NCI-H82 (cell line): ENCODE measurements around the gene CENPVL1.
A peak's percentile ranks its signal among the peaks of the same experiment; 100 is the strongest.
"Not testable (repeated sequence)": the region's sequence is repeated elsewhere in the genome, so short reads cannot be mapped to it uniquely, and the experiment has no call there.

Experiments
- DNase-seq: peaks from one replicate; lab custom pipeline; 2025; lab: John Stamatoyannopoulos, UW

Gene CENPVL1

GRCh38 chrX:51710277-51711164 is at the start of gene CENPVL1:
Gene CENPVL1, plus strand, starts transcription at chrX:51710512. Its CDS starts 0 bp downstream, at chrX:51710512.
- DNase-seq, result not testable (repeated sequence)

DNA sequence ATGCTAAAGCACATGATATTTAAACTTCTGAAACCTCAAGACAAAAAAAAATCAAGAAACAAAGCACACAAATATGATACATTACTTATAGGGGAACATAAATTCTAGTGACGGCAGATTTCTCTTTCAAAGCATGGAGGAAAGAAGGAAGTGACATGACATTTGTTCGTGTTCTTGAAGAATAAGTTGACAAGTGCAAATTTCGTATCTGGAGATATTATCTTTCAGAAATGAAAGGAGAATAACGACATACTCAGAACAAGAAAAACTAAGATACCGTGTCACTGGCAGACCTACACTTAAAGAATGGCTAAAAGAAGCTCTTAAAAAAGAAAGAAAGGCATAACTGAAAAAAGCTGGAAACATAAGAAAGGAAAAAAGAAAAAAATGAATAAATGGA is 44.3 kb upstream of the CENPVL1 start:
- no peak for DNase-seq

- not testable (repeated sequence) for DNase-seq
Measured at GRCh38 chrX:51679689-51680433, 30.5 kb upstream of the CENPVL1 start.

- DNase-seq, result not testable (repeated sequence)
Measured at GRCh38 chrX:51681808-51682719, 28.2 kb upstream of the CENPVL1 start.

DNA sequence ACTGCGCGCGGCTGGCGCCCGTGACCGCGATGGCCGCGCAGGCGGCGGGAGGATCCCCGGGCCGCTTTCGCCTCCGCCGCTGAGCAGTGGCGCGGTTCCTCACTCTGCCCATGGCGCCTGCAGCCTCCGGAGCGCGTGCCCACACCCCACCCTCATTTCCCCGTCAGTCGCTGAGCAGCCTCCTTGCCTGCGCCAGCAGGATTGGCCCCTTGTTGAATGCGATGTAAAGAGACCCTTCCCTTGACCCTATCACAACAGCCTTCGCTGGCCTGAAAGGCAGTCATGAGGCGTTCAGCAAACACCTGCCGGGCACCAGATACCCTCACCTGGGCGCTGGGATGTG is 27.6 kb upstream of the CENPVL1 start, which contains the start of gene CENPVL2:
Gene CENPVL2 (minus strand): TSS at position 112 of the 343 bp plus-strand sequence. CDS start 0 bp downstream, at position 112.
- not testable (repeated sequence) for DNase-seq

DNA sequence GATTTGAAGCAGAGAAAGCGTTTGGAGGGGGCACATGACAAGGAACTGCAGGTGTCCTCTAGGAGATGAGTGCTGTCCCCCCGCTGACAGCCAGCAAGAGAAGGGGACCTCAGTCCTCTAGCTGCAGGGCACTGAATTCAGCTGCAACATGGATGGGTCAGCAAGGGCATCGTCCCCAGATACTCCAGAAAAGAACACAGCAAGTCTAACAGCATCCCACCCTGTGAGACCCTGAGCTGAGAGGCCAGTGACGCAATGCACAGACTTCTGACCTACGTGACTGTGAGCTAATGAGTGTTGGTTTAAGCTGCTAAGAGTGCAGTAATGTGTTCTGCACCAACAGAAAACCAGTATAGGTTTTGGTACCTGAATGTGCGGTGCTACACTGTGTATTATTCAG is 16.1 kb upstream of the CENPVL1 start:
- DNase-seq, result no peak

DNA sequence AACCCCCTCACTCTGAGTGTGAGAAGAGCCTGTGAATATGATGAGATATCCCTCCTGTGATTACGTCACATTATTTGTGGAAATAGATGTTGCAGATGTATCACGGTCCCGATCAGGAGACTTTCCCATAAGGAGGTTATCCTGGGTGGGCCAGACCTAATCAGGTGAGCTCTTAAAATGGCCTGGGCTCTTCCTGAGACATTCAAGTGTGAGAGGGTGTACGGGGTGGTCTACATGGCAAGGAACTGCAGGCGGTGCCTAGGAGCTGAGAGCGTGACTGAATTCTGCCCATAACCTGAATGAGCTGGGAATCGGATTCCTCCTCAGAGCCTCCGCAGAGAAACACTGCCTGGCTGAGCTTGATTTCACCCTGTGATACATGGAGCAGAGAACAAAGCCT is 12.9 kb upstream of the CENPVL1 start:
- no peak for DNase-seq

DNA sequence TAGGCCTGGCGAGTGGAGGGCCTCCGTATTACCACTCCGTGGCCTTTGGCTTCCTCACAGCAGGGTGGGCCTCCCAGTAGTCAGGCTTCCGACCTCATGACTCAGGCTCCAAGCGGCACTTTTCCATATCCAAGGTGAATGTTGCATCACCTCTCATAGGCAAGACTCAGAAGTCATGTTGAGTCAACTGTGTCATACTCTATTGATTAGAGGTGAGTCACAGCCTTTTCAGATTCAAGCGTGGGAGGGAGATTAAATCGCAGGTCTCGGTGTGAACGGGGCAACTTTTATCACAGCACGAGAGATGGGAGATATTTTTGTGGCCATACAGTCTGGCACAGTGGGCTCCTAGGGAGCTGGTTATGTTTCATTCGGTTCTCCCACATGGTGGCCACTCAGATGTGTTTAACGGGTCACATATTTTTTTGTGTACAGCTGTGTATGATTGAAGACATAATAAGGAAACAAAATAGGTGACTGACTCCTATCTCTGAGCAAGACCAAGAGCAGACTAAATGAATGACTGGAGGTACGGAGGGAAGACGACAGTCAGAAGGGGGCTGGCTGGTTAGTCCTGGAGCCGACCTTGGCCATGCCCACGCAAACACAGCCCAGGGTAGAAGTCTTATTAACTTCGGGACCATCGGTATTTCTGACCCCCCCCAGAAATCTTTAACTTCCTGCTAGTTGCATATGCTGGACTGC is 2.8 kb downstream of the CENPVL1 start:
- not testable (repeated sequence) for DNase-seq

DNA sequence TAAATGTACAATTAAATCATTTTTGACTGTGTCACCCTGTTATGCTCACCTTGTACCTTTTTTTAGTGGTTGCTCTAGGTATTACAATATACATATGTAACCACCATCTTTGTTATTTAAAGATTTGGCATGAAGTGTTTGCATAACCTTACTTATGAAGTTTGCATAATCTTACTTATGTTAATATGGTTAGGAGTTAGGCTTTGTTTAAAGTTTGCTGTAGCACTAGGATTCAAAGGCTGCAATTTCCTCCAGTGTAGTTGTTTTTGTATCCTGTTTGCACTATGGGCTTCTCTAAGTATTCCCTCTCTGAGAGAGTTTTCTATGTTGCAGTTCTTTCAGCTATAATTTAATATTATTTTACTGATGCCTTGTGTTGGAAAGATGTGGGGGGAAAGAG is 17.9 kb downstream of the CENPVL1 start:
- no peak for DNase-seq

DNA sequence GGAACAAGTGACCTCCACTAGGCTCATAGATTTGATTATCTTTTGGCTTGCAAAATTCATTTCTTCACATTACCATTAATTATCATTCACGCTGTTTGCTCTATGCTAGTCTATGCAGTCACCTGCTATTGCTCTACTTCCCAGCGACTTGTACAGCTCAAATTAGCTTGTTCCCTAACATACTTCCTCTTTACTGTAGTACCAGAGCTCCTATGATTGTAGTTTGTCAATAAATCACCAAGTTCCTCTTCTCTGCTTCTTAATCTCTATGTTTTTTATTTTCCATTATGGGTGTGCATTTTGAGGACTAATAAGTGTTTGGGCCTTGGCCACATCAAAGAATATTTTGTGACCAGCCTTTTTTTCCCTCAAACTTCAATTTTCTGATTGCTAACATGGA is 26.8 kb downstream of the CENPVL1 start:
- DNase-seq, result no peak

DNA sequence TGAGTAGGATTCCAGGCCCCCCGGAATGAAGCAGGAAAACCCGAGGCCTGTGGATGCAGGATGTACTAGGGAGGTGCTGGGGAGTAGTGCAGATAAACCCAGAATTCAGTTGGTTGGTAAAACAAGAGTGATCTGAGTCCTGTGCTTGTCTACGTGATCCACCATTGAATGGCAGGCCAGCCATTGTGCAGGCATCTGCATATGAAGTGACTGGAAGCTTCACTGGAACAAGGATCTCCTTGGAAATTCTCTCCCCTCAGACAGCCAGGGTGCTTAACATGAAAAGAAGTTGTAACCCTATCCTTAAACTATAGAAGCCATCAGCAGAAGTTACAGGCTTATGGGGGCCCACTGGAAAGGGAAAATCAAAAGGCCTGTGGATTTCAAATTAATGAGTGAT is 32.3 kb downstream of the CENPVL1 start:
- no peak for DNase-seq

GRCh38 chrX:51743179-51743957 is 33.1 kb downstream of the CENPVL1 start, which contains the start of gene GSPT2:
Gene GSPT2, plus strand, starts transcription at chrX:51743442. Its CDS starts 185 bp downstream, at chrX:51743627.
- DNase-seq, result peak; percentile 38

- DNase-seq, result no peak
Measured at GRCh38 chrX:51747671-51748070, 37.4 kb downstream of the CENPVL1 start.

DNA sequence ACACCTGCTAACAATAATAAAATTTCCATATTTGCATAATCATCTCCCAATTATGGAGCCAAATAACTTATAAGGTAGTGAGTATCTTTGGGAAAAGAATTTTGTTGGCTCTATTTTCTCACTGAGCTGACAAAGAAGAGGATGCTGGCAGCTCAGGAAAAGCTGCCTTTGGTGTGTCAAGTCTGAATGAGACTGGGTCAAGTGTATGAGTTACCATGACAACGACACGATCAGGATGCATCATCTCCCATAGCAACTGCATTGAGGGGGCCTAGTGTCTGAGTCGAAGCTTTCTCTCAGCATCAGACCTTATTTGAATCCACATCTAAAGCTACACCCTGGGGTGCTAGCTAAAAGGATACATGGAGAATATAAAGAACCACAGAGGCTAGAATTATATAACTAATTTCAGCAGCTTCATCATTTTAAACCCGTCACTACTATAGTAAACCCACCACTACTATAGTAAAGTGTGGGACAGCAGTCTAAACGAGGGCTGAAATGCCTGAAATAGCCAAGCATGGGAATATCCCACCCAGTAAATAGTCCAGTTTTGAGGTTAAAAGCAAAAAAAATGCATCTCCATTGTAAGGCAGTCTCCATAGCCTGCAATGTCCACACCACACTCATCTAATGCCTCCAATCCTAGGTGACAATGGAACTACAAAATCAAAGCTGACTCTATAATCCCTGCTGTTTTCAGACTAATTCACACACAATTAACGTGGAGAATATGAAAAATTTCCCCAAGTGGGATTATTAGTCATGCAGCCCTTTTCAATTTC is 48.9 kb downstream of the CENPVL1 start:
- DNase-seq, result no peak

GRCh38 chrX:51760657-51761056 is 50.3 kb downstream of the CENPVL1 start:
- DNase-seq, result no peak
